CD14-positive monocyte (primary cell): ENCODE measurements around the gene OXSR1. TPM values are rescaled to one million over a fixed set of nuclear protein-coding genes. Genes with fewer than 3 reads are reported as not detected.

Source experiments
- DNase-seq, 3 donors: peaks; one replicate each; pipeline ENCODE4 v3.0.0-alpha.2; 2011 to 2022
- H2AFZ ChIP-seq: 2 replicates; pipeline ENCODE4 v1.6.0; 2012; ENCODE audit warnings: mild to moderate bottlenecking, low read depth, low read length, inconsistent platforms; ENCODE audit not compliant: insufficient read depth, poor library complexity, severe bottlenecking
- H3K27ac ChIP-seq, 2 donors: 1 replicate in 1 of 2; 2 replicates in 1 of 2; pipeline ENCODE4 v1.5.1; 2012 to 2013; ENCODE audit warnings: low read length in 2 of 2, control low read depth in 1 of 2, inconsistent platforms in 1 of 2, low read depth in 1 of 2, mild to moderate bottlenecking in 1 of 2
- H3K27me3 ChIP-seq, 2 donors: one replicate each; pipeline versions ENCODE4 v1.6.0 to v1.6.1; 2011 to 2013; ENCODE audit warnings: low read length in 2 of 2; ENCODE audit not compliant: control insufficient read depth in 2 of 2, insufficient read depth in 2 of 2
- H3K36me3 ChIP-seq, 2 donors: replicated peaks in 1 of 2; 1 replicate in 1 of 2; 2 replicates in 1 of 2; pipeline versions ENCODE4 v1.5.1 to v1.6.1; 2012 to 2013; ENCODE audit warnings: low read length in 2 of 2, control low read depth in 1 of 2, inconsistent platforms in 1 of 2, mild to moderate bottlenecking in 1 of 2; ENCODE audit not compliant: insufficient read depth in 2 of 2, control insufficient read depth in 1 of 2
- H3K4me1 ChIP-seq, 2 donors: 1 replicate in 1 of 2; 2 replicates in 1 of 2; pipeline versions ENCODE4 v1.5.1 to v1.6.1; 2012 to 2013; ENCODE audit warnings: low read length in 2 of 2, control low read depth in 1 of 2, inconsistent platforms in 1 of 2, mild to moderate bottlenecking in 1 of 2, moderate library complexity in 1 of 2; ENCODE audit not compliant: insufficient read depth in 2 of 2, control insufficient read depth in 1 of 2
- H3K4me2 ChIP-seq: replicated peaks from 2 replicates; pipeline ENCODE3; 2012; ENCODE audit warnings: low read length, moderate library complexity, mild to moderate bottlenecking; ENCODE audit not compliant: poor library complexity, severe bottlenecking; ENCODE audit errors: extremely low read depth
- H3K4me3 ChIP-seq, 3 experiments: fragments of 200-600 bp in 1 of 3; sonication (generic) in 1 of 3; replicated peaks in 1 of 3; 1 replicate in 2 of 3; 2 replicates in 1 of 3; pipeline ENCODE4 v1.5.1; 2011 to 2013; ENCODE audit warnings: low read length in 3 of 3, mild to moderate bottlenecking in 3 of 3, control low read depth in 2 of 3, low read depth in 2 of 3, inconsistent platforms in 1 of 3, moderate library complexity in 1 of 3
- H3K79me2 ChIP-seq: 2 replicates; pipeline ENCODE4 v1.6.0; 2012; ENCODE audit warnings: mild to moderate bottlenecking, control low read depth, inconsistent platforms, low read length, moderate library complexity; ENCODE audit not compliant: insufficient read depth
- H3K9ac ChIP-seq: 2 replicates; pipeline ENCODE4 v1.6.0; 2017; ENCODE audit warnings: low read length, mild to moderate bottlenecking; ENCODE audit not compliant: insufficient read depth, poor library complexity, severe bottlenecking
- H3K9me3 ChIP-seq, 2 donors: replicated peaks in 1 of 2; 1 replicate in 1 of 2; 2 replicates in 1 of 2; pipeline versions ENCODE4 v1.5.1 to v1.6.1; 2012 to 2013; ENCODE audit warnings: low read length in 2 of 2, control low read depth in 1 of 2; ENCODE audit not compliant: control insufficient read depth in 1 of 2, insufficient read depth in 1 of 2
- H4K20me1 ChIP-seq: 2 replicates; pipeline ENCODE4 v1.6.0; 2012; ENCODE audit warnings: mild to moderate bottlenecking, low read length, control low read depth, moderate library complexity; ENCODE audit not compliant: insufficient read depth
- H3K27ac Mint-ChIP-seq, 7 donors: one replicate each; pipeline ENCODE4 v1.8.0; 2020; ENCODE audit warnings: mild to moderate bottlenecking in 7 of 7, mixed read lengths in 7 of 7, moderate library complexity in 6 of 7, inconsistent platforms in 2 of 7
- H3K27me3 Mint-ChIP-seq, 3 donors: one replicate each; pipeline ENCODE4 v1.8.0; 2021 to 2022; ENCODE audit warnings: low read depth in 3 of 3, mild to moderate bottlenecking in 3 of 3, mixed read lengths in 3 of 3, moderate library complexity in 3 of 3, inconsistent platforms in 1 of 3
- H3K36me3 Mint-ChIP-seq, 2 donors: one replicate each; pipeline ENCODE4 v1.8.0; 2020; ENCODE audit warnings: mixed read lengths in 2 of 2, inconsistent platforms in 1 of 2, mild to moderate bottlenecking in 1 of 2
- H3K4me1 Mint-ChIP-seq: one replicate; pipeline ENCODE4 v1.8.0; 2020; ENCODE audit warnings: mild to moderate bottlenecking, mixed read lengths
- H3K4me3 Mint-ChIP-seq, 2 donors: one replicate each; pipeline ENCODE4 v1.8.0; 2020; ENCODE audit warnings: mild to moderate bottlenecking in 2 of 2, mixed read lengths in 2 of 2, moderate library complexity in 1 of 2
- H3K9me3 Mint-ChIP-seq, 7 donors: one replicate each; pipeline ENCODE4 v1.8.0; 2020 to 2022; ENCODE audit warnings: mixed read lengths in 7 of 7, mild to moderate bottlenecking in 6 of 7, moderate library complexity in 6 of 7, inconsistent platforms in 2 of 7
- CTCF ChIP-seq: fragments of 200-600 bp; IDR thresholded peaks from one replicate; pipeline ENCODE4 v1.8.0; 2022; ENCODE audit warnings: antibody characterized with exemption, mild to moderate bottlenecking
- WGBS: methylation state at CpG from one replicate; pipeline ENCODE4 v1.1.5; 2013; ENCODE audit warnings: missing lambda C conversion rate; ENCODE audit not compliant: insufficient coverage; 5-methylcytosine and 5-hydroxymethylcytosine counted together
- intact Hi-C, 2 donors: fragments of 100-400 bp; cut with micrococcal nuclease; formaldehyde crosslinking; loops; one replicate each; pipeline versions ENCODE4 v1.15.0 to v1.15.1; 2023
- polyA plus RNA-seq, 3 donors: library from polyadenylated mRNA; depleted of rRNA in 1 of 3; unstranded in 2 of 3; stranded (reverse) in 1 of 3; fragments of 300-500 nt in 2 of 3; fragments of >200 nt in 1 of 3; fragmentation: Illumina TruSeq in 2 of 3; gene quantifications; 1 replicate in 2 of 3; 2 replicates in 1 of 3; pipeline ENCODE4 v1.2.3, GENCODE V29; 2012 to 2021

Gene OXSR1
- polyA plus RNA-seq, 3 donors = 9.4 to 20.3 (median 12.3) TPM

- peaks cover 47 to 70% of the 10 kb centered on the region in 2 donors for H3K36me3 Mint-ChIP-seq
- Histone ChIP-seq H2AFZ (no peak overlapping the region), H3K4me1 (peaks cover 15 to 24% of the 10 kb centered on the region in 2 donors), H3K9me3 (no peaks in the 10 kb centered on the region), H3K27ac (peak overlapping the region in 1 of 2 donors; percentile 32), H4K20me1 (peaks cover 66% of the 10 kb centered on the region), H3K36me3 (peaks cover 29 to 49% of the 10 kb centered on the region in 2 donors), H3K79me2 (peaks cover 44% of the 10 kb centered on the region), H3K4me3 (no peak overlapping the region), H3K4me2 (no peak overlapping the region), H3K27me3 (no peaks in the 10 kb centered on the region), H3K9ac (no peak overlapping the region)
- peak overlapping the region in 1 of 2 donors; percentile 26 for H3K4me3 Mint-ChIP-seq
- intact Hi-C loops = no loop called here
- peak overlapping the region in 4 of 7 donors; percentile 44 to 81 (median 63) for H3K27ac Mint-ChIP-seq
- H3K4me1 Mint-ChIP-seq = peaks cover 35% of the 10 kb centered on the region
- peaks cover 0 to 3% (median 0%) of the 10 kb centered on the region in 3 donors for H3K27me3 Mint-ChIP-seq
- WGBS = 100% methylated on average over 1 of the region's 2 CpGs
- H3K9me3 Mint-ChIP-seq = peaks cover 0 to 6% (median 0%) of the 10 kb centered on the region in 7 donors
- no peak for TF ChIP-seq CTCF
- no peak for DNase-seq
Measured at GRCh38 chr3:38203690-38204089, 38.4 kb downstream of the OXSR1 start.

- Histone ChIP-seq H3K4me2 (no peak overlapping the region), H3K9me3 (no peaks in the 10 kb centered on the region), H3K4me3 (no peak overlapping the region), H3K27ac (peak overlapping the region in 1 of 2 donors; percentile 32), H3K27me3 (no peaks in the 10 kb centered on the region), H3K9ac (no peak overlapping the region), H3K4me1 (peaks cover 15 to 24% of the 10 kb centered on the region in 2 donors), H2AFZ (no peak overlapping the region), H3K36me3 (peaks cover 20 to 40% of the 10 kb centered on the region in 2 donors), H4K20me1 (peaks cover 72% of the 10 kb centered on the region), H3K79me2 (peaks cover 50% of the 10 kb centered on the region)
- intact Hi-C loops = no loop called here
- Mint-ChIP-seq H3K27ac (peak overlapping the region in 3 of 7 donors; percentile 17 to 60 (median 53)), H3K36me3 (peaks cover 43 to 72% of the 10 kb centered on the region in 2 donors), H3K27me3 (peaks cover 0 to 3% (median 0%) of the 10 kb centered on the region in 3 donors), H3K4me3 (no peak overlapping the region), H3K4me1 (peaks cover 35% of the 10 kb centered on the region), H3K9me3 (peaks cover 0 to 7% (median 0%) of the 10 kb centered on the region in 7 donors)
- no peak for TF ChIP-seq CTCF
- 98% methylated on average over 3 of the region's 4 CpGs for WGBS
- DNase-seq = no peak
Measured at GRCh38 chr3:38204599-38205471, 39.5 kb downstream of the OXSR1 start.
